Activated naive CD8-positive, alpha-beta T cell (primary cell): Measurements from ENCODE around the gene UGGT2.
"Not testable (repeated sequence)": the region's sequence is repeated elsewhere in the genome, so short reads cannot be mapped to it uniquely, and the experiment has no call there.

Experiments used
- H3K27ac Mint-ChIP-seq: one replicate; pipeline ENCODE4 v1.8.0; 2021; ENCODE audit warnings: mixed read lengths
- H3K27me3 Mint-ChIP-seq: one replicate; pipeline ENCODE4 v1.8.0; 2021; ENCODE audit warnings: mixed read lengths
- H3K36me3 Mint-ChIP-seq: one replicate; pipeline ENCODE4 v1.8.0; 2021; ENCODE audit warnings: mixed read lengths
- H3K4me1 Mint-ChIP-seq: one replicate; pipeline ENCODE4 v1.8.0; 2021; ENCODE audit warnings: low read depth, mixed read lengths
- H3K4me3 Mint-ChIP-seq: one replicate; pipeline ENCODE4 v1.8.0; 2021; ENCODE audit warnings: mild to moderate bottlenecking, mixed read lengths
- H3K9me3 Mint-ChIP-seq: one replicate; pipeline ENCODE4 v1.8.0; 2021; ENCODE audit warnings: low read depth, mixed read lengths

The UGGT2 gene

DNA sequence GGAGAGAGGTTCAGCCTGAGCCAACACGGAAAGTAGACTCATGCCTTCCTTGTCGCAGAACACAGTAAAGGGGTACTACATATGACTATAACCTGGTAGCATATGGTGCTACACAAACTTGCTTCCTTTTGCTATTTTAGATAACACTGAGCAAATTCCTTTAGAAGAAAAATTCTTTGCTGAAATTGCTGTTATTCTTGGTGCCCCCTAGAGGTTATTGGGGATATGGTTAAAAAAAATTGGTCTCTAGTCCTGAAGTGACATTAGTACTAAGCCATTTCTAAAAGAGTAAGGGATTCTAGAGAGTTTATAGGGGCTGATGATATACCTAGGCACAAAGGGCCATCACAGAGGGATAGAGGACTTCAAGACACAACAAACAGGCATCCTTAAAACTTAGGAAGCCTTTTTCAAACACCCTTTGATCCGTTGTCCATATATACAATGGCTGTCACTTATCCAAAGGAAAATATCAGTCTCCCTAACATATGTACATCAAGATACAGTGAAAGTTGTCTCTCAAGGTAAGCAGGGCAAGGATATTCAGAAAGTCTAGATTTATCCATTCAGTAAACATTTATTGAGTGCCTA, 22.8 kb upstream of the UGGT2 start:
- no peak overlapping the region for H3K27ac Mint-ChIP-seq
- H3K27me3 Mint-ChIP-seq, result no peaks in the 10 kb centered on the region
- H3K4me1 Mint-ChIP-seq, result no peaks in the 10 kb centered on the region
- H3K36me3 Mint-ChIP-seq, result no peaks in the 10 kb centered on the region
- H3K9me3 Mint-ChIP-seq, result no peaks in the 10 kb centered on the region
- no peak overlapping the region for H3K4me3 Mint-ChIP-seq

DNA sequence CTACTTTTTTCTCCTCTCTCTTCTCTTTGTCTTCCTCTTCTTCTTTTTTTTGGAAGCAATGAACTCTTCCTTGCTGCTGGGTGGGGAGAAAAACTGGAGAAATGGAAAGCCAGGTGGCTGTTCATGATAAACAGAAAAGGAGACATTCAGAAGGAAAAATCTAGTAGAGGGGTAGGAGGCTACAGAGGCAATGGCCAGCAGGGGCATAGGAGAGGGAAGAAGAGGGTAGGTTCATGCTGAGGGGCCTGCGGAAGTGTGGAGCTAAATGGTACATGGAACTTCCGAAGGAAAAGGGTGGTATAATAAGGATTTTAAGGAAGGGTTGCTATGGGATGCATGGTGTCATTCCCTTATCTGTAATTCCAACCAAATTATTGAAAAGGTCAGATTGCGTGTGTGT, 19.2 kb upstream of the UGGT2 start:
- Mint-ChIP-seq H3K36me3 (no peaks in the 10 kb centered on the region), H3K4me3 (no peak overlapping the region), H3K27me3 (no peaks in the 10 kb centered on the region), H3K27ac (no peak overlapping the region), H3K4me1 (no peaks in the 10 kb centered on the region), H3K9me3 (peaks cover 3% of the 10 kb centered on the region)

DNA sequence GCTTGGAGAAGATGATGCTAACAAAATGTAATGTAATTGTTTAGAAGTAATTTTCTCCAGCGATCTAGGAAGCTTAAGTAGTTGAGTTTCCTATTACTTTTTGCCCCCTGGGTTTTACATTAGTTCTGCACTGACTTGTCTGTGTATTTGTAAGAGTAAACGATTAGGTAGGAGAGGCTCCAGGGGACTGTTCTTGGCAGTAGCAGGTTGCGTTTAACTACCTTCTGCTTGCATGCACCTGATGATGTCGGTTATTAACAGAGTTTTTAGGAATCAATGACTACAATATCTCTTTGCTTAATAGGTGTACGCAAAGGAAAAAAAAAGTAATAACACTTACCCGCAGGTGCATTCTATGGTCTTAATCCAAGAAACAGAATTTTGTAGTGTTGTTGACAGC, 18.3 kb upstream of the UGGT2 start:
- H3K27ac Mint-ChIP-seq, result no peak overlapping the region
- peaks cover 3% of the 10 kb centered on the region for H3K9me3 Mint-ChIP-seq
- H3K27me3 Mint-ChIP-seq, result no peaks in the 10 kb centered on the region
- H3K4me1 Mint-ChIP-seq, result no peaks in the 10 kb centered on the region
- H3K36me3 Mint-ChIP-seq, result no peaks in the 10 kb centered on the region
- no peak overlapping the region for H3K4me3 Mint-ChIP-seq

DNA sequence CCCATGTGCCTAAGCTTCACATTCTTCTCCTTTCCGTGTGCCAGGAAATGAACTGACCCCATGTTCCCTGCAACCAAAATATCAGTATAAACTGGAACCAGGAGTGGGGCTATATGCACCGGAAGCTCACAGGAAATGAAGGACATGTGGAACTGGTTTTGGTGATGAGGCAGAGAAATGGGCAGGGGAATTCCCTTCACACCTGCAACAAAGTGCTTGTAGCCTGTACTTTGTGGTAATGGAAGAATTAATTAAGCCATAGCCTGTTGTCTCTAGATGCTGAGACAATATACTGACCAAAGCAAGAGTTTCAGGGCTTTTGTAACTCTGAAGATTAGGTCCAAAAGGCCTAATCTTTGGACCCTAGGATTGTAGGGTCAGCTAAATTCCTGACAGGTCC, 15.5 kb upstream of the UGGT2 start:
- H3K4me3 Mint-ChIP-seq, result no peak overlapping the region
- no peaks in the 10 kb centered on the region for H3K4me1 Mint-ChIP-seq

DNA sequence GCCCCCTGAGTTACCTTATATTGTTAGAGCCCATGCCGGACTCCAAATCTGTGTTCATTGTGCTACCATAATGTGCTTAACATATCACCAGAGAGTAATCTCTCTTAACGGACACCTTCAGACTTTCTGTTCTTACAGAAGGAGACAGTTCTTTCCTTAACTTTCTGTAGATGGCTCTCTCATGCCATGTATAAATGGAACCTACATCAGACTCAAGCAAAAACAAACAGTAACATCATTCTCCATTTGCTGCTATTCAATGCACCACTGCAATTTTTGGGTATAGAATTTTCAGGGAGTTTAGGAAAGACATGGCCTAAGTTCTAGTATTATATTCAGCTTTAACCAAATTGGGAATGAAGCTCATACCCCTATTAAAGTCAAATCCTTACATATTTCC, 12.6 kb upstream of the UGGT2 start:
- peaks cover 1% of the 10 kb centered on the region for H3K27me3 Mint-ChIP-seq
- no peak overlapping the region for H3K27ac Mint-ChIP-seq
- H3K4me3 Mint-ChIP-seq, result no peak overlapping the region
- no peaks in the 10 kb centered on the region for H3K4me1 Mint-ChIP-seq
- H3K36me3 Mint-ChIP-seq, result no peaks in the 10 kb centered on the region
- peaks cover 3% of the 10 kb centered on the region for H3K9me3 Mint-ChIP-seq

More for the DNA sequence above, 15.5 kb upstream of the UGGT2 start:
- H3K27ac Mint-ChIP-seq, result no peak overlapping the region
- no peaks in the 10 kb centered on the region for H3K36me3 Mint-ChIP-seq
- H3K9me3 Mint-ChIP-seq, result peaks cover 3% of the 10 kb centered on the region
- H3K27me3 Mint-ChIP-seq, result no peaks in the 10 kb centered on the region

DNA sequence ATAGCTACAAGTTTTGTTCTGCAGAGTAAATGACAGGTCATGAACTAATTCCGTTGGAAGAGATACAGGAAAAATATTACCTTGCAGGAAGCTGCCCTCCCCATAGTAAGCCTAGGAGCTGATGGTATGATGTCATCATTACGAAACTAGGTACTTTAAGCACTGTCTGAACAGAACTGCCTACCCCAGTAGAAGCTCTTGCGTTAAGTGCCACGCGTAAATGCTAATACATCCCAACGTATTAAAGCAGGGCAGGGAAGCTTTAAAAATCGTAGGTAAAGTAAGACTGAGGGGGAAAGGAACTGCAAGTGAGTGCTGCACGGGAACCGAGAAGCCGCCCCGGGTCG, 572 bp downstream of the UGGT2 start:
- Mint-ChIP-seq H3K27me3 (peaks cover 40% of the 10 kb centered on the region), H3K36me3 (peaks cover 2% of the 10 kb centered on the region), H3K9me3 (peaks cover 5% of the 10 kb centered on the region), H3K4me1 (peaks cover 9% of the 10 kb centered on the region), H3K4me3 (peak overlapping the region; percentile 68), H3K27ac (no peak overlapping the region)

DNA sequence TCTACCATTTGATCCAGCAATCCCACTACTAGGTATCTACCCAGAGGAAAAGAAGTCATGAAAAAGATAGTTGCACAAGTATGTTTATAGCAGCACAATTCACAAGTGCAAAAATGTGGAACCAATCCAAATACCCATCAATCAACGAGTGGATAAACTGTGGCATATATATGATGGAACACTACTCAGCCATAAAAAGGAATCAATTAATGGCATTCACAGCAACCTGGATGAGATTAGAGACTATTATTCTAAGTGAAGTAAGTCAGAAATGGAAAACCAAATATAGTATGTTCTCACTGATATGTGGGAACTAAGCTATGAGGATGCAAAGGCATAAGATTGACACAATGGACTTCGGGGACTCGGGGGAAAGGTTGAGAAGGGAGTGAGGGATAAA, 1.3 kb downstream of the UGGT2 start:
- H3K27me3 Mint-ChIP-seq, result peaks cover 38% of the 10 kb centered on the region
- peak overlapping the region; percentile 3 for H3K4me3 Mint-ChIP-seq
- H3K9me3 Mint-ChIP-seq, H3K36me3 Mint-ChIP-seq, H3K4me1 Mint-ChIP-seq, H3K27ac Mint-ChIP-seq: not testable (repeated sequence)

DNA sequence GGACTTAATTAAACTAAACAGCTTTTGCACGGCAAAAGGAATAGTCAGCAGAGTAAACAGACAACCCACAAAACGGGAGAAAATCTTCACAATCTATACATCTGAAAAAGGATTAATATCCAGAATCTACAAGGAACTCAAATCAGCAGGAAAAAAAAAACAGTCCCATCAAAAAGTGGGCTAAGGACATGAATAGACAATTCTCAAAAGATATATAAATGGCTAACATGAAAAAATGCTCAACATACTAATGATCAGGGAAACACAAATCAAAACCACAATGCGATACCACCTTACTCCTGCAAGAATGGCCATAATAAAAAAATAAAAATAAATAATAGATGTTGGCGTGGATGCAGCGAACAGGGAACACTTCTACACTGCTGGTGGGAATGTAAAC, 1.7 kb downstream of the UGGT2 start:
- H3K9me3 Mint-ChIP-seq, H3K4me3 Mint-ChIP-seq, H3K4me1 Mint-ChIP-seq, H3K27ac Mint-ChIP-seq, H3K36me3 Mint-ChIP-seq: not testable (repeated sequence)
- peaks cover 38% of the 10 kb centered on the region for H3K27me3 Mint-ChIP-seq

DNA sequence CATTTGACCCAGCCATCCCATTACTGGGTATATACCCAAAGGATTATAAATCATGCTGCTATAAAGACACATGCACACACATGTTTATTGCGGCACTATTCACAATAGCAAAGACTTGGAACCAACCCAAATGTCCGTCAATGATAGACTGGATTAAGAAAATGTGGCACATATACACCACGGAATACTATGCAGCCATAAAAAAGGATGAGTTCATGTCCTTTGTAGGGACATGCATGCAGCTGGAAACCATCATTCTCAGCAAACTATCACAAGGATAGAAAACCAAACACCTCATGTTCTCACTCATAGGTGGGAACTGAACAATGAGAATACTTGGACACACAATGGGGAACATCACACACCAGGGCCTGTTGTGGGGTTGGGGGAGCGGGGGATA, 2.2 kb downstream of the UGGT2 start:
- H3K9me3 Mint-ChIP-seq, H3K27ac Mint-ChIP-seq, H3K36me3 Mint-ChIP-seq, H3K4me1 Mint-ChIP-seq, H3K4me3 Mint-ChIP-seq: not testable (repeated sequence)
- H3K27me3 Mint-ChIP-seq, result peaks cover 38% of the 10 kb centered on the region

DNA sequence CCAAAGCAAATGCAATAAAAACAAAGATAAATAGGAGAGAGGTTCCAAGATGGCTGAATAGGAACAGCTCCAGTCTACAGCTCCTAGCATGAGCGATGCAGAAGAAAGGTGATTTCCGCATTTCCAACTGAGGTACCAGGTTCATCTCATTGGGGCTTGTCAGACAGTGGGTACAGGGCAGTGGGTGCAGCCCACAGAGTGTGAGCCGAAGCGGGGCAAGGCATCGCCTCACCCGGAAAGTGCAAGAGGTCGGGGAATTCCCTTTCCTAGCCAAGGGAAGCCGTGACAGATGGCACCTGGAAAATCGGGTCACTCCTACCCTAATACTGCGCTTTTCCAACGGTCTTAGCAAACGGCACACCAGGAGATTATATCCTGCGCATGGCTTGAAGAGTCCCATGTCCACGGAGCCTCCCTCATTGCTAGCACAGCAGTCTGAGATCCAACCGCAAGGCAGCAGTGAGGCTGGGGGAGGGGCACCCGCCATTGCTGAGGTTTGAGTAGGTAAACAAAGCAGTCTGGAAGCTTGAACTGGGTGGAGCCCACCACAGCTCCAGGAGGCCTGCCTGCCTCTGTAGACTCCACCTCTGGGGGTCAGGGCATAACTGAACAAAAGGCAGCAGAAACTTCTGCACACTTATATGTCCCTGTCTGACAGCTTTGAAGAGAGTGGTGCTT, 6.6 kb downstream of the UGGT2 start:
- H3K27me3 Mint-ChIP-seq, result peaks cover 20% of the 10 kb centered on the region
- H3K27ac Mint-ChIP-seq, H3K4me3 Mint-ChIP-seq, H3K9me3 Mint-ChIP-seq, H3K36me3 Mint-ChIP-seq, H3K4me1 Mint-ChIP-seq: not testable (repeated sequence)

DNA sequence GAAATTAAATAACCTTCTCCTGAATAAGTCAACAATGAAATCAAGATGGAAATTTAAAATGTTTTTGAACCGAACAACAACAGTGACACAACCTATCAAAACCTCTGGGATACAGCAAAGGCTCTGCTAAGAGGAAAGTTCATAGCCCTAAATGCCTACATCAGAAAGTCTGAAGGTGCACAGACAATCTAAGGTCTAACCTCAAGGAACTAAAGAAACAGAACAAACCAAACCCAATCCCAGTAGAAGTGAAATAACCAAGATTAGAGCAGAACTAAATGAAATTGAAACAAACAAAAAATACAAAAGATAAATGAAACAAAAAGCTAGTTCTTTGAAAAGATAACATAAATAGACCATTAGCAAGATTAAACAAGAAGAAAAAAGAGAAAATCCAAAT, 9.0 kb downstream of the UGGT2 start:
- Mint-ChIP-seq H3K9me3 (peaks cover 3% of the 10 kb centered on the region), H3K4me1 (no peaks in the 10 kb centered on the region), H3K27me3 (peaks cover 10% of the 10 kb centered on the region), H3K36me3 (no peaks in the 10 kb centered on the region), H3K27ac (no peak overlapping the region), H3K4me3 (no peak overlapping the region)

DNA sequence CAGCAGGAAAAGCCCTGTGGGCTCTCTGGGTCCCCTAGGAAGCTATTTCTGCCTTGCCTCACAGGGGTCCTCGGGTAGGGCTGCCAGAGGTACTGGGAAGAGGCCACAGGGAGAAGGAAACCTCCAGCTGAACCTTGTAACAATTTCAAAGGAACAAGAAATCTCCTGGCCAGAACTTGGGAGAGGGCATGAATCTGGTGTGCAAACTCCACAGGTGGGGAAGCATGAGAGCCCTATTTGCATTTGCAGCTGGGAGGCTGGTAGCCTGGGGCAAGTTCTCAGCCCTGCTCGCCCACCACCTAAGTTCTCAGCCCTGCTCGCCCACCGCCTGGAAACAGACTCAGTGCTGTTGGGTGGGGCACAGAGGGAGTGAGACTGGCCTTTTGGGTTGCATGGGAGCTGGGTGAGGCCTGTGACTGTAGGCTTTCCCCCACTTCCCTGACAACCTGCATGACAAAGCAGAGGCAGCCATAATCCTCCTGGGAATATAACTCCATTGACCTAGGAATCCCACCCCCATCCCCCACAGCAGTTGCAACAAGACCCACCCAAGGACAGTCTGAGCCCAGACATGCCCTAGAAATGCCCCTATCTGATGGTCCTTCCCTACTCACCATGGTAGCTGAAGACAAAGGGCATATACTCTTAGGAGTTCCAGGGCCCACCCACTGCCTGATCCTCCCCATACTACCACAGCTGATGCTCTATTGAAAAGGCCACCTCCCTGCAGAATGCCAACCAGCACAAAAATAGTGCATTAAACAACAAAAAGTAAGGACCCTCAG, 11.7 kb downstream of the UGGT2 start:
- Mint-ChIP-seq H3K4me1 (no peaks in the 10 kb centered on the region), H3K9me3 (peaks cover 3% of the 10 kb centered on the region)

DNA sequence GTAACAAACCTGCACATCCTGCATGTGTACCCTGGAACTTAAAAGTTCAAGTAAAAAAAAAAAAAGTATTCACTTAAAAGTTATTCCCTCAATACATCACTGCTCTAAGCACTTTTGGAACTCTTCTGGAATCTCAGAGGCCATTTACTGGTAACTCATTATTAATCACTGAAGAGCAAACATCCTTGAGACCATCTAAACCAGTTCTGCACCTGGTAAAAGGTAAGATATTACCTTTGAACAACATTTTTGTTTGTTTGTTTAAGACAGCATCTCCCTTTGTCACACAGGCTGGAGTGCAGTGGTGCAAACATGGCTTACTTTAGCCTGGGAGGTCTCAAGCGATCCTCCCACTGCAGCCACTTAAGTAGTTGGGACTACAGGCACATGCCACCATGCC, 16.7 kb downstream of the UGGT2 start:
- no peaks in the 10 kb centered on the region for H3K4me1 Mint-ChIP-seq
- H3K9me3 Mint-ChIP-seq, result no peaks in the 10 kb centered on the region
- H3K36me3 Mint-ChIP-seq, result no peaks in the 10 kb centered on the region
- H3K27ac Mint-ChIP-seq, result no peak overlapping the region
- no peak overlapping the region for H3K4me3 Mint-ChIP-seq
- H3K27me3 Mint-ChIP-seq, result no peaks in the 10 kb centered on the region

More for the DNA sequence above, 11.7 kb downstream of the UGGT2 start:
- no peaks in the 10 kb centered on the region for H3K36me3 Mint-ChIP-seq
- no peak overlapping the region for H3K27ac Mint-ChIP-seq
- no peak overlapping the region for H3K4me3 Mint-ChIP-seq
- H3K27me3 Mint-ChIP-seq, result no peaks in the 10 kb centered on the region

DNA sequence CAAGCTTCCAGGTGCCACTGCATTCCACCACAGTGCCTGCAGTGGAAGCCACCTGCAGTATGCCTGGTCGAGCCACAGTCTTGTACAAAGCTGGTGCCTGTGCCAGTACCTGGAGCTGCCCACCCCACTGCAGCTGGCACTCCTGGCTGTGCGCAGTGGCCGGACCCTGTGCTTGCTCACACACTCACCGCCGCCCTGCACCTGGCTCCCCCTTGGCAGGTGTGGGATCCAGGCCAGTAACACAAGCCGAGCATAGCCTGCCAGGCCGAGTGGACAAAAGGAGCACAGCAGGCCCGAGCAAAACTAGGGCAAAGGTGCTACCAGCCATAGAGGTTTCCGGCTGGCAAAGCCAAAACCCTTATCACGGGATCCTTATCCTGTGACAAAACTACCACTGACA, 18.5 kb downstream of the UGGT2 start:
- Mint-ChIP-seq H3K4me3 (no peak overlapping the region), H3K27me3 (no peaks in the 10 kb centered on the region), H3K4me1 (no peaks in the 10 kb centered on the region), H3K36me3 (no peaks in the 10 kb centered on the region), H3K27ac (no peak overlapping the region), H3K9me3 (no peaks in the 10 kb centered on the region)

DNA sequence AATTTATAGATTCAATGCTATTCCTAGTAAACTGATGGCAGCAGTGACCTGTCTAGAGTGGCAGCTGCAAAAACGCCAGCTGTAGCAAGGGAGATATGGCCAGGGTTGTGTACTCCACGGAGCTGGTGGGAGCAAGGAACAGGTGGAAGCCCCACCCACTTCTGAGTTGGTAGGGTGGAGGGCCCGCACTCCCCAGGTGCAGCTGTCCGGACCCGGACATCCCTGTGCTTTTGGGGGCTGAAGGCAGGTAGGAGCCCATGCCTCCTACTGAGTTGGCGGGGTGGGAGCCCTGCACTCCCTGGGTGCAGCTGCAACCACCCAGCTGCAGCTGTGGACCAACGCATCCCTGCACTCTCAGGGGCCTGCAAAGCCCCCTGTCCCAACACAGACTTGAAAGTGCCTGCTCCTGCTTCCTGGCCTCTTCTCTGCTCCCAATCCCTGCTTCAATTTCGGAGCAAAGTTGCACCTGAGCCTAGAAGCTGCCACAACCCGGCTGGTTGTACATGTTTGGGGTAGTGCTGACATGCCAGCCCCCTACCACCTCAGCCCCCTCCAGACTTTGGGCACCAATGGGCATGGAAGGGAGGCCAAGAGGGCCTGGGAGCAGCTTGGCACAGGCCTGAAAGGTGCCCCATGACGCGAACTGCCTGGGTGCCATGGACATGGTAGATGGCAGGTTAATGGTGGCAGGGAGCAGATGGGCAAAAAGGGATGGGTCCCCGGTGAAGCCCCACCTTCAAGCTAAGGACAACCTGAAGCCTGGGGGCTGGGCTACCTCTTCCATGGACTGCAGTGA, 19.8 kb downstream of the UGGT2 start:
- H3K4me3 Mint-ChIP-seq, result no peak overlapping the region
- no peaks in the 10 kb centered on the region for H3K27me3 Mint-ChIP-seq
- no peaks in the 10 kb centered on the region for H3K4me1 Mint-ChIP-seq
- H3K36me3 Mint-ChIP-seq, result no peaks in the 10 kb centered on the region
- H3K27ac Mint-ChIP-seq, result no peak overlapping the region
- no peaks in the 10 kb centered on the region for H3K9me3 Mint-ChIP-seq
